ENCODE measurements around the gene LAP3.

DNA sequence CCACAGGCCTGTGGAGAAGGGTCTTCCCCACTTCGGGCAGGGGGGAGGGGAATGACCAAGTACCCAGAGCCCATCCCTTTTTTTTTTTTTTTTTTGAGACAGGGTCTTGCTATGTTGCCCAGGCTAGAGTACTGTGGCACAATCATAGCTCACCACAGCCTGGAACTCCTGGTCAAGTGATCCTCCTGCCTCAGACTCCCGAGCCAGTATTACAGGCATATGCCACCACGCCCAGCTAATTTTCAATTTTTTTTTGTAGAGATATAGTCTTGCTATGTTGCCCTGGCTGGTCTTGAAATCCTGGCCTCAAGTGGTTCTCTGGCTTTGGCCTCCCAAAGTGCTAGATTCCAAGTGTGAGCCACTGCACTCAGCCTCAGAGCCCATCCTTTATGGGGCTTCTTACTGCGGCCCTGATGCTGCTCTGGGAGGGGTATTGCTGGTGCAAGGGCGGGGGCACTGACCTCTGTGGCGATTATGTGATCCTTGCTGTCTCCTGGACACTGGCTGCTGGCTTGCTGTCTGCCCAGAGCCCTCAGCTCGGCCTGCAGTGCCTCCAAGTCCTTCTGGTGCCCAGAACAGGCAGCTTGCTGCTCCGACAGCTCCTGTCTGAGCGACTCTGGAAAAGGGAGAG, 70.3 kb downstream of the LAP3 start:
- TF ChIP-seq, protein P1, sequence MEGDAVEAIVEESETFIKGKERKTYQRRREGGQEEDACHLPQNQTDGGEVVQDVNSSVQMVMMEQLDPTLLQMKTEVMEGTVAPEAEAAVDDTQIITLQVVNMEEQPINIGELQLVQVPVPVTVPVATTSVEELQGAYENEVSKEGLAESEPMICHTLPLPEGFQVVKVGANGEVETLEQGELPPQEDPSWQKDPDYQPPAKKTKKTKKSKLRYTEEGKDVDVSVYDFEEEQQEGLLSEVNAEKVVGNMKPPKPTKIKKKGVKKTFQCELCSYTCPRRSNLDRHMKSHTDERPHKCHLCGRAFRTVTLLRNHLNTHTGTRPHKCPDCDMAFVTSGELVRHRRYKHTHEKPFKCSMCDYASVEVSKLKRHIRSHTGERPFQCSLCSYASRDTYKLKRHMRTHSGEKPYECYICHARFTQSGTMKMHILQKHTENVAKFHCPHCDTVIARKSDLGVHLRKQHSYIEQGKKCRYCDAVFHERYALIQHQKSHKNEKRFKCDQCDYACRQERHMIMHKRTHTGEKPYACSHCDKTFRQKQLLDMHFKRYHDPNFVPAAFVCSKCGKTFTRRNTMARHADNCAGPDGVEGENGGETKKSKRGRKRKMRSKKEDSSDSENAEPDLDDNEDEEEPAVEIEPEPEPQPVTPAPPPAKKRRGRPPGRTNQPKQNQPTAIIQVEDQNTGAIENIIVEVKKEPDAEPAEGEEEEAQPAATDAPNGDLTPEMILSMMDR (IDR thresholded peaks at IDR 0.05; ENCODE audit: borderline replicate concordance, extremely low read depth, low read length, poor library complexity, severe bottlenecking) = no peak
- no peak for TF ChIP-seq EZH2 (IDR thresholded peaks at IDR 0.05; ENCODE audit: borderline replicate concordance, low read depth, low read length, severe bottlenecking)

All from DND-41 (cell line).